Left cardiac atrium (tissue), 4 donors: ENCODE results near the gene IMMP2L. TPM values are rescaled to one million over a fixed set of nuclear protein-coding genes. Genes with fewer than 3 reads are reported as not detected.

Experiments
- ATAC-seq, 2 donors: fragments of 200-7000 bp; cut with Tn5 transposase; one replicate each; pipeline ENCODE4 v1.9.1; 2020; ENCODE audit warnings: mild to moderate bottlenecking in 2 of 2, moderate library complexity in 2 of 2
- DNase-seq: peaks from one replicate; pipeline ENCODE4 v3.0.0-alpha.2; 2020
- intact Hi-C, 2 donors: fragments of 100-400 bp; cut with DNase I; formaldehyde crosslinking; loops; one replicate each; pipeline versions ENCODE4 v1.14.1 to v1.15.1; 2022 to 2023
- total RNA-seq, 2 donors: library from RNA; stranded (reverse); fragmentation: NEBNext Ultra II Directional; extraction: Animal tissue kit (Norgen Biotek cat#: 25700); gene quantifications; one replicate each; pipeline ENCODE4 v1.2.1, GENCODE V29; 2021
- donor health status: DM: no; HTN: yes; CAD: no.
- donor health status: DM: no; HTN: yes; CAD: no; lungs with severe emphysema.
- donor health status: DM: yes; HTN: yes; CAD: no.
- donor health status: Dilated cardiomyopathy.

The IMMP2L gene
- total RNA-seq, 2 donors from 2014 or later: 9.9 to 11.6 TPM

- no peak for DNase-seq
- no peak for ATAC-seq
- intact Hi-C loops: no loop called here
Observed at GRCh38 chr7:111047595-111047994, 514.7 kb downstream of the IMMP2L start.

- intact Hi-C loops: no loop called here
- DNase-seq: no peak
- ATAC-seq: peak in 1 of 2 donors; percentile 74
Observed at GRCh38 chr7:111045449-111045848, 516.8 kb downstream of the IMMP2L start.

GRCh38 chr7:111043561-111043960 lies 518.7 kb downstream of the IMMP2L start:
- intact Hi-C loops: no loop called here
- ATAC-seq (no peak), DNase-seq (no peak)

GRCh38 chr7:111042842-111043241 lies 519.5 kb downstream of the IMMP2L start:
- intact Hi-C loops: no loop called here
- ATAC-seq: no peak
- no peak for DNase-seq

GRCh38 chr7:111041577-111041976 lies 520.7 kb downstream of the IMMP2L start:
- intact Hi-C loops: no loop called here
- no peak for ATAC-seq

GRCh38 chr7:111038185-111038584 lies 524.1 kb downstream of the IMMP2L start:
- no peak for ATAC-seq
- intact Hi-C loops: no loop called here
- no peak for DNase-seq

More at GRCh38 chr7:111041577-111041976, 520.7 kb downstream of the IMMP2L start:
- no peak for DNase-seq

- DNase-seq (no peak), ATAC-seq (no peak)
- intact Hi-C loops: no loop called here
Observed at GRCh38 chr7:111031916-111032315, 530.4 kb downstream of the IMMP2L start.

- intact Hi-C loops: no loop called here
- DNase-seq: no peak
- ATAC-seq: no peak
Observed at GRCh38 chr7:111030336-111030735, 532.0 kb downstream of the IMMP2L start.

GRCh38 chr7:111029574-111030251 lies 532.6 kb downstream of the IMMP2L start:
- peak; percentile 16 for DNase-seq
- no peak for ATAC-seq
- intact Hi-C loops: no loop called here

- DNase-seq (no peak), ATAC-seq (no peak)
- intact Hi-C loops: no loop called here
Observed at GRCh38 chr7:111029141-111029572, 533.1 kb downstream of the IMMP2L start.

- ATAC-seq (no peak), DNase-seq (no peak)
- intact Hi-C loops: no loop called here
Observed at GRCh38 chr7:111027396-111027795, 534.9 kb downstream of the IMMP2L start.

GRCh38 chr7:111026806-111027205 lies 535.5 kb downstream of the IMMP2L start:
- intact Hi-C loops: no loop called here
- DNase-seq (no peak), ATAC-seq (no peak)

- intact Hi-C loops: no loop called here
- DNase-seq: no peak
- ATAC-seq: no peak
Observed at GRCh38 chr7:111026343-111026742, 535.9 kb downstream of the IMMP2L start.

GRCh38 chr7:111025006-111025405 lies 537.3 kb downstream of the IMMP2L start:
- intact Hi-C loops: no loop called here
- DNase-seq (no peak), ATAC-seq (no peak)

GRCh38 chr7:111018960-111019736 lies 543.1 kb downstream of the IMMP2L start:
- intact Hi-C loops: no loop called here
- DNase-seq (peak; percentile 16), ATAC-seq (no peak)

- intact Hi-C loops: no loop called here
- ATAC-seq (no peak), DNase-seq (no peak)
Observed at GRCh38 chr7:111018447-111018846, 543.8 kb downstream of the IMMP2L start.

- intact Hi-C loops: no loop called here
- peak in 1 of 2 donors; percentile 50 for ATAC-seq
Observed at GRCh38 chr7:111014079-111014478, 548.2 kb downstream of the IMMP2L start.

GRCh38 chr7:111012799-111013675 lies 549.3 kb downstream of the IMMP2L start:
- DNase-seq (no peak), ATAC-seq (peak in 1 of 2 donors; percentile 69)
- intact Hi-C loops: no loop called here

More at GRCh38 chr7:111014079-111014478, 548.2 kb downstream of the IMMP2L start:
- DNase-seq: no peak

- ATAC-seq (peak in 1 of 2 donors; percentile 32), DNase-seq (no peak)
- intact Hi-C loops: no loop called here
Observed at GRCh38 chr7:111012149-111012548, 550.1 kb downstream of the IMMP2L start.

GRCh38 chr7:111011520-111011919 lies 550.8 kb downstream of the IMMP2L start:
- ATAC-seq (no peak), DNase-seq (no peak)
- intact Hi-C loops: no loop called here
